HepG2 (cell line): ENCODE data around the gene CLIC4.

Experiments
- JUNB ChIP-seq: sonication (generic); formaldehyde crosslinking; IDR thresholded peaks from 2 replicates; pipeline ENCODE4 v1.8.0; 2022; ENCODE audit warnings: missing genetic modification reagents, mild to moderate bottlenecking, borderline replicate concordance
- PCBP1 ChIP-seq: fragments of 200-400 bp; formaldehyde crosslinking; IDR thresholded peaks from 2 replicates; pipeline ENCODE4 v1.6.1; 2017; ENCODE audit warnings: mild to moderate bottlenecking, low read depth, low read length, borderline replicate concordance
- TGIF2 ChIP-seq: IDR thresholded peaks from 2 replicates; pipeline ENCODE4 v1.6.1; 2016; ENCODE audit warnings: control low read depth, missing compliant biosample characterization
- ZNF235 ChIP-seq: sonication (generic); formaldehyde crosslinking; IDR thresholded peaks from 2 replicates; pipeline ENCODE4 v1.8.1; 2023; ENCODE audit warnings: mild to moderate bottlenecking, missing genetic modification reagents, borderline replicate concordance
- TF ChIP-seq, protein P1 (sequence below): sonication (generic); formaldehyde crosslinking; IDR thresholded peaks from 2 replicates; pipeline ENCODE4 v1.5.0; 2020; ENCODE audit warnings: mild to moderate bottlenecking, missing genetic modification reagents, moderate library complexity
- TF ChIP-seq, protein P2 (sequence below): sonication (generic); formaldehyde crosslinking; IDR thresholded peaks from 2 replicates; pipeline ENCODE4 v1.4.0; 2020; ENCODE audit warnings: missing genetic modification reagents

DNA sequence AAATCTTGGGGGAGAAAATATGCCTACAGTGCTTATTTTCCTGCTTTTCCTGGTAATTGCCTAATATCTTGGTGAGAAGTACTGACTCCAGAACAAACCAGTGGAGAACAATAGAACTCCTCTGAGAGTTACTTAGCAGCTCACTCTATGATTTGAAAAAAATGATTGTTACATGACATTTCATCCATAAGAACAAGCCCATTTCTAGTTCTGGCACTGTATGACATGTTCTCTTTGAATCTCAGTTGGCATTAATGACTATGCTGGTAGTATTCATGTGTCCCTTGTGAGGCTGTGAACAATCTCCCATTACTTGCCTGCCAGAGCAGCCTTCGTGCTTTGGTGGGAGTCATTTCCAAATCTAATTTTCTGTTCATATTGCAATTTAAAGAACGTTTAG is 58.0 kb downstream of the CLIC4 start:
- TF ChIP-seq, protein P1, sequence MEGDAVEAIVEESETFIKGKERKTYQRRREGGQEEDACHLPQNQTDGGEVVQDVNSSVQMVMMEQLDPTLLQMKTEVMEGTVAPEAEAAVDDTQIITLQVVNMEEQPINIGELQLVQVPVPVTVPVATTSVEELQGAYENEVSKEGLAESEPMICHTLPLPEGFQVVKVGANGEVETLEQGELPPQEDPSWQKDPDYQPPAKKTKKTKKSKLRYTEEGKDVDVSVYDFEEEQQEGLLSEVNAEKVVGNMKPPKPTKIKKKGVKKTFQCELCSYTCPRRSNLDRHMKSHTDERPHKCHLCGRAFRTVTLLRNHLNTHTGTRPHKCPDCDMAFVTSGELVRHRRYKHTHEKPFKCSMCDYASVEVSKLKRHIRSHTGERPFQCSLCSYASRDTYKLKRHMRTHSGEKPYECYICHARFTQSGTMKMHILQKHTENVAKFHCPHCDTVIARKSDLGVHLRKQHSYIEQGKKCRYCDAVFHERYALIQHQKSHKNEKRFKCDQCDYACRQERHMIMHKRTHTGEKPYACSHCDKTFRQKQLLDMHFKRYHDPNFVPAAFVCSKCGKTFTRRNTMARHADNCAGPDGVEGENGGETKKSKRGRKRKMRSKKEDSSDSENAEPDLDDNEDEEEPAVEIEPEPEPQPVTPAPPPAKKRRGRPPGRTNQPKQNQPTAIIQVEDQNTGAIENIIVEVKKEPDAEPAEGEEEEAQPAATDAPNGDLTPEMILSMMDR (CRISPR knock-in tag) = no peak
- no peak for TF ChIP-seq PCBP1
- TF ChIP-seq, protein P2, sequence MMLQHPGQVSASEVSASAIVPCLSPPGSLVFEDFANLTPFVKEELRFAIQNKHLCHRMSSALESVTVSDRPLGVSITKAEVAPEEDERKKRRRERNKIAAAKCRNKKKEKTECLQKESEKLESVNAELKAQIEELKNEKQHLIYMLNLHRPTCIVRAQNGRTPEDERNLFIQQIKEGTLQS (CRISPR knock-in tag) = no peak
- TF ChIP-seq TGIF2 = no peak
- TF ChIP-seq JUNB (CRISPR knock-in tag) = no peak
- TF ChIP-seq ZNF235 (CRISPR knock-in tag) = no peak
